Fibroblast of skin of back (primary cell): ENCODE data around the gene HJURP. TPM values are rescaled to one million over a fixed set of nuclear protein-coding genes. Genes with fewer than 3 reads are reported as not detected.
"Not testable (repeated sequence)": the region's sequence is repeated elsewhere in the genome, so short reads cannot be mapped to it uniquely, and the experiment has no call there.

Experiments
- DNase-seq: peaks from one replicate; pipeline ENCODE4 v3.0.0-alpha.2; 2013
- polyA plus RNA-seq, 2 experiments: library from polyadenylated mRNA; unstranded; fragments of 120-200 nt; gene quantifications; one replicate each; pipeline ENCODE4 v1.2.1, GENCODE V29; 2013; ENCODE audit not compliant: insufficient read length in 2 of 2

The HJURP gene
- 49.7 TPM for polyA plus RNA-seq (2013, experiment 1 of 2; ENCODE audit: insufficient read length)
- polyA plus RNA-seq (2013, experiment 2 of 2; ENCODE audit: insufficient read length) = 4.6 TPM

DNA sequence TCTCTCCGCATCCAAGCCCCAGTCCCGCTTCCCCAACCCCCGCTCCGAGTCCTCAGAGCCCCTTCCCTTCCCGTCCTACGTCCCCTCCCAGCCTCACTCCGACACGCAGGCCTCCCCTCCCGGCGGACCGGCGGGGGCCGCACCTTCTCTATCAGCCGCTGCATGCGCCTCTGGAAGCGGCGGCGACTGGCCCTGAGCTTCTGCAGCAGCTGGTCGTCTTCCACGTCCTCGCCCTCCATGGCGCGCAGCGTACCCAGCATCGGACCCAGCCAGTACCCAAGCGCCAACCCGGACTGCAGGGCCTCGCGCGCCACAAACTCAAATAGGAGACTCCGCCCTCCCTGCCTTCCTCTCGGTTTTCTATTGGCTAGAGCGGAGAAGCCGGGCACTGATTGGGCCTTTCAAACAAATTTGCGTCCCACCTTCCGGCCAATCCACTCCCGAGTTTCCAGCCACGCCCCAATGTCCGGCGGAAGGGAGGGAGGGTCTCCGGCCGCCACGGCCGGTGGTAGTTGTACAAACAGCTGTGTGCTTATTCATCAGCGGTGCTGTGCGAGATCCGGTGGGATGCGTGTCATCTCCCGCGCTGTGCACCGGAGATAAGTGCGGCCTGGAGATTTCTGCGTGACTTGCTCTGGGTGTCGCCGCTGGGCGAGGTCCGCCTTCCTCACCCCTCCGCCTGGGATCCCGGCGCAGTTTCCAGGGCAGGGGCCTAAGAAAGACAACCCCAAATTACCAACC is at the start of gene HJURP:
Gene HJURP, minus strand, starts transcription at position 295 of the 741 bp plus-strand sequence. Its CDS starts 35 bp downstream, at position 260.
- peak; percentile 97 for DNase-seq

- no peak for DNase-seq
Observed at GRCh38 chr2:233901884-233902283, 47.5 kb upstream of the HJURP start.

DNA sequence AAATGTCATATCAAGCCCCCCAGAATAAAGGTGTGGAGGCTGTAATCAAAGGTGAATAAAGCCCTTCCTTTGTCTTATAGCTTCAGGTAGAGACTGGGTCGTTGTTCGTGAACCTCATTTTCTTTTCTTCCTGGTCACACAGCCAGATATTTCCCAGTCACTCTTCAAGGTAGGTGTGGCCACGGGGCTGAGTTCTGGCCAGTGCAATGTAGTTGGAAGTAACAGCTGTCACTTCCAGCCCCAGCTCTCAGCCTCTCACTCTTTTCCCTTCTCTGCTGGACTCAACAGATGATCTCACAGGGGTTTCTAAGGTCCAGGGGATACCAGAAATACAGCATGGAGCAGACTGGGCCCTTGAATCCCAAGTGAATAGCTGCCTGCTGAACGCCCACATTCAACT is 47.0 kb upstream of the HJURP start:
- DNase-seq = no peak

- not testable (repeated sequence) for DNase-seq
Observed at GRCh38 chr2:233896253-233896652, 41.9 kb upstream of the HJURP start.

DNA sequence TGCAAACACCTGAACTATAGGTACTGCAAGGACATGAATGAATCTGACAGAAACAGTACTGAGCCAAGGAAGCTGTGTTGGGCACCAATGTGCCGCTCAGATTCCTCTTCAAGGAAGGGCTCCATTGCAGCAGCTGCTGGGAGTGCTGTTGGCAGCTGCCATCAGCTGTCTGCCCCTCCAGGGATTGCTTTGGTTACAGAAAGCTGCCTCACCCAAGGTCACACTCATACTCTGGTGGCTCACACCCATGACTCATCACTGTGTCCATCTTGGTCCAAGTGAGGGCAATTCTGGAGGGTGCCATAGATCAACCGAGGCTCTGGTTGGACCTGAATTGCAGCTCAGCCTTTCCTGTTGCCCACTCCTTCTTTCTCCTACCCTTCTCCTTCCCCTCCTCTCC is 38.5 kb upstream of the HJURP start:
- no peak for DNase-seq

DNA sequence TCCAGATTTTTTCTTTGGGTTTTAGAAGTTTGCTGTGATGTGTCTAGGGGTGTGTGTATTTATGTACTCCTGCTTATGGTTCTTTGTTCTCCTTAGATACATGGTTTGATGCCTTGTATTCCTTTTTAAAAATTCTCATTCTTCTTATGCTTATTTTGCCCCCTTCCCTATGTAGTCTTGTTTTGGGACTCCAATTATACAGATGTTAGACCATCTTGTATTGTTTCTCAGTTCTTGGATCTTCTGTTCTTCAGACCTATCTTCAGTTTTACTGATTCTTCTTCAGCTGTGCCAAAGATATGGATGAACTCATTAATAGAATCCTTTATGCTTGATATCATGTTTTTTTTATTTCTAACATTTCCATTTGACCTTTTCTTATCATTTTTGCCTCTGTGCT is 28.0 kb upstream of the HJURP start:
- DNase-seq = no peak

- DNase-seq = not testable (repeated sequence)
Observed at GRCh38 chr2:233872125-233872524, 17.8 kb upstream of the HJURP start.

DNA sequence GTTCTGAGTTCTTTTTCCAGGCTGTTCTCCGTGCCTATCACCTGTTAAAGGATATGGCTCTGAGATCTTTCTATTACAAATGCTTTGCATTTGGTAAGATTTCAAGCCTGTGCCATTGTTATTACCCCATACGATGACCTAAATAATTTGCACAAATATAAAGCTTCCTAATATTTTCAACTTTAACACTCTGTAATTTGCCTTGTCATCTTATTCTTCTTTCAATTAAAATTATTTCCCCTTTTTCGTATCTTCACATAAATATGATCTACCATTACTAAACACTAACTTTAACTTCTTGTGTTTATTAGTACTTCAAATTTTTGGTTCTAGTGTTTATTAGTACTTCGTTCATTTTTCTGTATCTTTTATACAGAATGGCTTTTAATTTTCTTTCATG is 17.1 kb upstream of the HJURP start:
- no peak for DNase-seq

GRCh38 chr2:233867993-233868532 is 13.7 kb upstream of the HJURP start, which contains the start of gene MSL3B:
Gene MSL3B (minus strand): TSS chr2:233868386.
- peak; percentile 65 for DNase-seq

GRCh38 chr2:233866479-233866878 is 12.1 kb upstream of the HJURP start:
- DNase-seq = no peak

DNA sequence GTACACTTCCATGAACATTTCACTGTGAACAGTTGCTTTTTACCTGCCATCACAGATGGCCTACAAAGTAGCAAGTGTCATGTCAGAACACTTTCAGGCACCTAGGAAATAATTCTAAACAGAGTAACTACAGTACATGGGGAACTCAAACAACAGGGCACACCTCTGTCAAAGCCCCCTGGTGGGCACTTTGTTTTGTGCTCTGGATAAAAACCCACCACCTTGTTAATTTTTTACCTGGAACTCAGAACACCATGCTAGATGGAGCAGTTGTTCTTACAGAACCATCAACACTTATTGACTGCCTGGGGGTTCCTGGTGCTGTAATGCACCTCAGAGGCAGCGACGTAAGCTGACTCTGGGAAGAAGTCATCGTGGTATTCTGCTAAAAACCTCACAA is 11.5 kb upstream of the HJURP start:
- DNase-seq = no peak

DNA sequence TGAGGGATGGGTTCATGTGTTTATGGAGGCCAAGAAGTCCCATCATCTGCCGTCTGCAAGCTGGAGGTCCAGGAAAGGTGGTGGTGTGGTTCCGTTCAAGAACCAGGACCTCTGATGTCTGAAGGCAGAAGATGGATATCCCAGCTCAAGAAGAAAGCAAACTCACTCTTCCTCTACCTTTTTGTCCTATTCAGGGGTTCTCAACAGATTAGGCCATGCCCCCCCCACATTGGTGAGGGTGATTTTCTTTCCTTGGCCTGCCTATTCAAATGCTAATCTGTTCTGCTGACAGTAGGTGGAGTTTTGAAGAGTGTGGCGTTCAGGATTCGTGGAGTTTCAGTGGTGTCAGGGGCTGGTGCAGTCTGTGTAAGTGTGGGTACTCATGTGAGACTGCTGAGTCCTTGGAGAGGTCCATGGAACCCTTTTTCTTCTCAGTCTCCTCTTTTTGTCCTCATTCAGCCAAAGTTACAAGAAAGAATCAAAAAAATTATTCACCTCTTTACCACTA is 8.0 kb upstream of the HJURP start:
- no peak for DNase-seq

DNA sequence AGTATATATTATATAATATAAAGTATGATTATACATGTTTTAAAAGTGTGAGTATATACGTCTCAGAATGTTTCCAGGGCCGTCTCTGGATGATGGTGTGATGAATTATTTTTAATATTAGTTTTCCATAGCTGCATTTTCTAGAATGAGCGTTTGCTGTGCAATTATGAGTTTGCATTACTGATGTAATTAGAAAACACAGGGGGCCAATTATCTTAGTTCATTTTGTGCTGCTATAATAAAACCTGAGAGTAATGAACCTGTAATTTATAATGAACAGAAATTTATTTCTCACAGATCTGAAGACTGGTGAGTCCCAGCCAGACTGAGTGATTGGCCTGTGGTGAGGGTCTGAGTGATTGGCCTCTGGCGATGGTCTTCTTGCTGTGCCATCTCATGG is 4.0 kb upstream of the HJURP start:
- DNase-seq = no peak

- no peak for DNase-seq
Observed at GRCh38 chr2:233857511-233858141, 3.3 kb upstream of the HJURP start.

DNA sequence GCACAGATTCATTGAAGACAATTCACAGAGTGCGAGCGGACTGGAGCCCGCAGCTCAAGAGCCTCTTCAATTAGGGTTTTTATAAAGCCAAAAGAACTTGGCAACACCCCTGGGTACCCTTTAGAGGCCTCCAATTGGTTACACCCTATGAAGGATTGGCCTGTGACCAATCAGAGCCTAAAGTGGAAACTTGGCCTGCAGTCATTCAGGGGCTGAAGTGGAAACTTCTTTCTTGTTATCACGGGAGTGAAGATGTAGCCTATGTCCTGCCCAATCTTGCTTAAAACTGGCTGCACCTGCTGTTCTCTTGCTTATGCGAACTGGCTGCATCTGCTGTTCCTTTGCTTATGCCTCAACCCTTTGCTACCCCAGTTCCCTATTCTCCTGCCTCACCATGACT is 1.8 kb upstream of the HJURP start:
- no peak for DNase-seq

DNA sequence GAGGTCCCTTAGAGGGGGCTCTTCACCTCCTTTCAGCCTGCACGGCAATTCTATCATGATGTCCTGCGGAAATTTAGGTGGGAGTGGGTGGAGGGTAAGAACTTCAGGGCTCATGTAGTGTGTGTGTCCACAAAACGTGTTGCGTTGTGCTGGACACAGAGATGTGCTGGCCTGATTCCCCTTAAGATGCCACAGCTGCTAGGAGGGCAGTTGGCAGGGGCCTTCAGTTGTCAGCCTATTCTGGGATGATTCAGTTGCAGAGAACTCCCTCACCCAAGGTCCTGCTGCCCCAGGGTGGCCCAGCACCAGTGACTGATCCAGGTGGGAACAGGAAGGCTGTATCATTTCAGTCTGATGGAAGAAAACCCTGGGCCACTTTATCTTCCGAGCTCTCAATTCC is 1.0 kb upstream of the HJURP start:
- no peak for DNase-seq

DNA sequence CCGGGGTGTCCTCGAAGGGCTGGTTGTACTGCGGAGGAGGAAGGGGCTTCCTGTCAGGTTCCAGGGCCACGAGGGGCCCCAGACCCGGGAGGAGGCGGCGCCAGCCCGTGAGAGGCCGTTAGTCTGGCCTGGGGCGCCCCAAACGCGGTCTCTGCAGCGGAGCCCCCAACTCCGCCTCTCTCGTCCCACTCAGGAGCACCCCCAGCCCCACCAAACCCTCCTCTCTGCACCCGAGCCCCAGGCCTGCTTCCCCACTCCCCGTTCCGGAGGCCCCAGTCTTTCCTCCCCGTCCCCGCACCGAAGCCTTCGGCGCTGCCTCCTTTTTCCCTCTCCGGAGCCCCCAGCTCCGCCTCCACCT is 473 bp downstream of the HJURP start:
- DNase-seq = no peak

- no peak for DNase-seq
Observed at GRCh38 chr2:233853353-233853752, 982 bp downstream of the HJURP start.

DNA sequence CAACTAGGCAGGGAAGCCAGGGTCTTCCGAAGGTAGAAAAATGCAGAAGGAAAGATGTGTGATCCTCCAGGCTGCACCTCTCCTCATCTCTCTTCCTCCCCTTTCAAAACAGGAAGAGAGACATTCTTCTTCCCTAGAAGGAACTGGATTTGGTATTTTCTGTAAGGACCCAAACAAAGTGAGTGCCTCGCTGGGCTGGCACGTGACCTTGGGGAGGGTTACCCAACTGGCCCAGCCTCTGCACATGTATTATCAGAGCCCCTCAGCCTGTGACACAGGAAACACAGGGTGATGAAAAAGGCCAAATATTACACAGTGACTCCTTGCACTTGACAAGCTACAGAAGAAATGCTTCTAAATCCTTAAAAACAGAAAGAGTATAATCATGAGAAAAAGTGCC is 2.3 kb downstream of the HJURP start:
- DNase-seq = no peak

DNA sequence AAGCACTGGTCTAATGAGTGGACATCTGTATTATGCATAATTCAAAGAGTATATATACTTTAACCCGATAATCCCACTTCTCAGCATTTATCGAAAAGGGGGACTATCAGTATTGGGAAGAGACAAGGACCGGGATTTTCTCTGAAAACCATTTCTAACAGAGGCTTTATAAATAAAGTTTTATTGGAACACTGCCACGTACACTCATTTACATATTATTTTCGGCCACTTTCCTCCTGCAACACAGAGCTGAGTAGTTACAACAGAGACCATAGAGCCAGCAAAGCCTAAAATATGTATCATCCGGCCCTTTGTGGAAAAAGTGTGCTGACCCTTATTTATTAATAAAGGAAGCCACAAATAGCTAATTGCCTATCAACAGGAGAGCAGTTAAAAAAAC is 3.2 kb downstream of the HJURP start:
- DNase-seq = no peak

DNA sequence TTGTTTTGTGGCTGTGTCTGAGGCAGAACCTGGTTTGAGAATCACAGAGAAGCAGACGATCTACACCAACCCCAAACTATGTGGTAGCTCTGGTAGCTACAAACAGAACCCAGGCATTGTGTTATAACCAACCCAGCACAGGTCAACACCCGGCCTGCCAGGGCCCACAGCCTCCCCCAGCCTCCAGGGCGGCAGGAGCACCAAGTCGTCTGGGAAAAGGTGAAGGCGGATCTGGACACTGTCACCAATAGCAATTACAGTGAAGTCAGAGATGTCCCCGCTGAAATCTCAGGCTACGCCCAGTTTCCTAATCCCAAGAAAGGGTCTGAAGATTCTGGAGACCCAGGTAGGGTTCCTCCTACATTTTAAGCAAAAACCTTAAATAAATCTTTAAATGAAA is 3.6 kb downstream of the HJURP start:
- no peak for DNase-seq

- no peak for DNase-seq
Observed at GRCh38 chr2:233849607-233850271, 4.6 kb downstream of the HJURP start.

DNA sequence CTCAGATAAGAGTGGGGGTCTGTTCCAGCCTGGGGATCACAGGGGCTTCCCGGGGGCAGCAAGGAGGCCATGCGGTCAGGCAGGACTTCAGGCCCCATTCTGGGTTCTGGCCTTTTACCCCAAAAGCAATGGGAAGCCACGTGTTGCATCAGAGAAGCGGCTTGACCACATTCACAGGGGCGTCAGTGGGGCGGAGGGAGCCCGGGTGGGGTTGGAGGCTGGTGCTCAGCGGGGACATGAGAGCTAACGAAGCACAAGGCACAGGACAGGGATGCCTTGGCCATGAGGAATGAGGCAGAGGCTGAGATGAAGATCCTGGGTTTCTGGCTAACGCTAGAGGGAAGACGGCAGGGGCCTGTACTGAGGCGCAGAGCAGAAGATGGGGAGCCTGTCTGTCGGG is 6.1 kb downstream of the HJURP start:
- no peak for DNase-seq
